Measurements from ENCODE around the gene BRICD5. TPM values are rescaled to one million over a fixed set of nuclear protein-coding genes. Genes with fewer than 3 reads are reported as not detected.

The BRICD5 gene
- total and polyA plus RNA-seq, 12 donors: 0.36 to 57.4 (median 3.0) TPM

DNA sequence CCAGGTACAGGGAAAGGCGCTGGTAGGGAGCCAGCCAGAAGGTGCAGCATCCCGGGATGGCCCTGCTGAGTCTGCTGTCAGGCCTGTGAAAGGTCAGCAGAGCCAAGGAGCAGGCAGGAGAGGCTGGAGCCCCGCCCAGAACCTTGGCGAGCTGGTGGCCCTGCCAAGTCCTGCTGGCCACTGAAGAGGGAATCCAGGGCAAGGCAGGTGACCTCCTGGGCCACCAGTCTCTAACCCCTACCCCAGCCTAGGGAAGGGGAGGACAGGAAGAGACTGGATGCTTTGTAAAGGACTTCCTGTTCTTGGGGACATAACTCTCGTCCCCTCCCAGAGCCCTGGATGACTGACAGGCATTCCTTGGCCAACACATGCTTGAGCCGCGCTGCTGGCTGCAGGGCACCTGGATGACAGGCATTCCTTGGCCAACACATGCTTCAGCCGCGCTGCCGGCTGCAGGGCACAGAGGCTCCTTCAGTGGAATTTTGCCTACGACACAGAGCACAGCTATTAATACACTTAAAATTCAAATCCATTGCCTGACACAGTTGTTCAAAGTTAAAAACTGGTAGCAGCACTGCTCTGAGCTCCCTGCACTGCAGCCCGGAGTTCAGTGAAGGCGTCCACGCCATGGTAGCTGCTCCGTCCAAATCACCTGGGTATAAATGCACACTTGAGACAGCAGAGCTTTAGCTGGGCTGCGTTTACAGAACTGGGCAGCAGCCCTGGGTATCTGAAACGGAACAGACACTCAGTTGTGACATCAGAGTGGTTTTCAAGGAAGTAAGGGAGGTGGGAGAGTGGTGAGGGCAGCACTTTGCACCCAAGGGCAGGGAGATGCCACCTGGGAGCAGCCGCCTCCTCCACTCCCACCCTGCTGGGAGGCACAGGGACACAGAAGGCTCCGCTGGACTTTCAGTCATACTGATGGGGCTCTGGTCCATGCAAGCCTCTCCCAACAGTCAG lies 2.0 kb upstream of the BRICD5 start:
- Histone ChIP-seq H3K4me1 (replicated peaks in 1 of 2) (peaks cover 24 to 28% of the 10 kb centered on the region in 2 donors), H3K9me3 (replicated peaks in 1 of 3) (no peaks in the 10 kb centered on the region), H3K4me3 (no peak overlapping the region), H3K27me3 (no peaks in the 10 kb centered on the region), H3K36me3 (replicated peaks in 1 of 2) (peaks cover 0 to 26% of the 10 kb centered on the region in 2 donors), H3K27ac (peak overlapping the region; percentile 36 to 72 (median 42))
- peak in 6 of 7 donors; percentile 45 to 78 (median 70) for DNase-seq
- TF ChIP-seq, protein P1, sequence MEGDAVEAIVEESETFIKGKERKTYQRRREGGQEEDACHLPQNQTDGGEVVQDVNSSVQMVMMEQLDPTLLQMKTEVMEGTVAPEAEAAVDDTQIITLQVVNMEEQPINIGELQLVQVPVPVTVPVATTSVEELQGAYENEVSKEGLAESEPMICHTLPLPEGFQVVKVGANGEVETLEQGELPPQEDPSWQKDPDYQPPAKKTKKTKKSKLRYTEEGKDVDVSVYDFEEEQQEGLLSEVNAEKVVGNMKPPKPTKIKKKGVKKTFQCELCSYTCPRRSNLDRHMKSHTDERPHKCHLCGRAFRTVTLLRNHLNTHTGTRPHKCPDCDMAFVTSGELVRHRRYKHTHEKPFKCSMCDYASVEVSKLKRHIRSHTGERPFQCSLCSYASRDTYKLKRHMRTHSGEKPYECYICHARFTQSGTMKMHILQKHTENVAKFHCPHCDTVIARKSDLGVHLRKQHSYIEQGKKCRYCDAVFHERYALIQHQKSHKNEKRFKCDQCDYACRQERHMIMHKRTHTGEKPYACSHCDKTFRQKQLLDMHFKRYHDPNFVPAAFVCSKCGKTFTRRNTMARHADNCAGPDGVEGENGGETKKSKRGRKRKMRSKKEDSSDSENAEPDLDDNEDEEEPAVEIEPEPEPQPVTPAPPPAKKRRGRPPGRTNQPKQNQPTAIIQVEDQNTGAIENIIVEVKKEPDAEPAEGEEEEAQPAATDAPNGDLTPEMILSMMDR (IDR thresholded peaks at IDR 0.05): no peak
- peak in 1 of 2 donors; percentile 25 for TF ChIP-seq POLR2A (IDR thresholded peaks at IDR 0.05)
- intact Hi-C loops (cut with DNase I): no loop called here
- 39 to 62% (median 49%) methylated on average over 12 to 19 of the region's 19 CpGs for WGBS, 4 donors

DNA sequence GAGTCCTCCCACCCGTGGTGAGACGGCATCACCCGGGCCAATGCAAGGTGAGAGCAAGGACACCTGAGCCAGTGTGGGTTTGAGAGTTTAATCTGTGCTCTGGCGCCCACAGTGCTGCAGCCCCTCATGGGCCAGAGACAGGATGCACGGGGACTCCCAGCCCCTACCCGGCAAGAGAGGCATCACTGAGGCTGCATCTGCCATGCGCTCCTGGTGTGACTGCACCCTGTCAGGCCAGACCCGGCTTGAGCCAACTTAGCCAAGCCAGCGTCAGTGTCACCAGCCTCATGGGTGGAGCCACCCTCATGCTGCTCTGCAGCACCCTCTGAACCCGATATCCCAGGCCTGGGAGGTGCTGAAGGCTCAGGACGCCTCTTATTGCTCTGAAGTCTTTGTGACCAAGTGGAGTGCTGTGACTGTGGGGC lies 1.3 kb upstream of the BRICD5 start:
- peaks cover 24 to 28% of the 10 kb centered on the region in 2 donors for H3K4me1 ChIP-seq (replicated peaks in 1 of 2)
- peak in 4 of 7 donors; percentile 52 to 70 (median 60) for DNase-seq
- H3K4me3 ChIP-seq: no peak overlapping the region
- no peaks in the 10 kb centered on the region for H3K27me3 ChIP-seq
- WGBS, 4 donors: 43 to 67% (median 64%) methylated on average over 4 to 11 of the region's 11 CpGs
- peaks cover 0 to 33% of the 10 kb centered on the region in 2 donors for H3K36me3 ChIP-seq (replicated peaks in 1 of 2)
- no peaks in the 10 kb centered on the region for H3K9me3 ChIP-seq (replicated peaks in 1 of 3)
- TF ChIP-seq POLR2A (IDR thresholded peaks at IDR 0.05): peak in 1 of 2 donors; percentile 7
- TF ChIP-seq, protein P1 (IDR thresholded peaks at IDR 0.05): no peak
- peak overlapping the region in 4 of 5 donors; percentile 36 to 72 (median 50) for H3K27ac ChIP-seq
- intact Hi-C loops (cut with DNase I): no loop called here

DNA sequence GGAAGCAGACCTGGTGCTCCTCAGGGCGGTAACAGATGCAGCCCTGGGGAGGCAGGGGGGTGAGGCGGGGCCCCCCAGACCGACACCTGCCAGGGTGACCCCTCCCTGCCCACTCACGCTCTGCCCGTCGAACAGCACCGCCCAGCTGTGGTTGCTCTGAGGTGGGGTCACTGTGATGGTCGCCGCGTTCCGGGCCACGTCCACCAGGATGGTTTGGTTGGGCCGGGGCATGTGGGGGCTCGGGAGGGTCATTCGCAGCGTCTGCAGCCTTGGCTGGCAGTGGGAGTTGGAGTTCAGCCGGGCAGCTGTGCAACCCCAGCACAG lies 692 bp downstream of the BRICD5 start:
- Histone ChIP-seq H3K4me3 (no peak overlapping the region), H3K27ac (no peak overlapping the region), H3K36me3 (replicated peaks in 1 of 2) (peaks cover 0 to 35% of the 10 kb centered on the region in 2 donors), H3K4me1 (replicated peaks in 1 of 2) (peaks cover 24 to 40% of the 10 kb centered on the region in 2 donors), H3K27me3 (no peaks in the 10 kb centered on the region), H3K9me3 (replicated peaks in 1 of 3) (no peaks in the 10 kb centered on the region)
- intact Hi-C loops (cut with DNase I): no loop called here
- no peak for TF ChIP-seq POLR2A (IDR thresholded peaks at IDR 0.05)
- TF ChIP-seq, protein P1 (IDR thresholded peaks at IDR 0.05): no peak
- no peak for DNase-seq
- WGBS, 4 donors: 85 to 95% (median 93%) methylated on average over 12 to 17 of the region's 17 CpGs

DNA sequence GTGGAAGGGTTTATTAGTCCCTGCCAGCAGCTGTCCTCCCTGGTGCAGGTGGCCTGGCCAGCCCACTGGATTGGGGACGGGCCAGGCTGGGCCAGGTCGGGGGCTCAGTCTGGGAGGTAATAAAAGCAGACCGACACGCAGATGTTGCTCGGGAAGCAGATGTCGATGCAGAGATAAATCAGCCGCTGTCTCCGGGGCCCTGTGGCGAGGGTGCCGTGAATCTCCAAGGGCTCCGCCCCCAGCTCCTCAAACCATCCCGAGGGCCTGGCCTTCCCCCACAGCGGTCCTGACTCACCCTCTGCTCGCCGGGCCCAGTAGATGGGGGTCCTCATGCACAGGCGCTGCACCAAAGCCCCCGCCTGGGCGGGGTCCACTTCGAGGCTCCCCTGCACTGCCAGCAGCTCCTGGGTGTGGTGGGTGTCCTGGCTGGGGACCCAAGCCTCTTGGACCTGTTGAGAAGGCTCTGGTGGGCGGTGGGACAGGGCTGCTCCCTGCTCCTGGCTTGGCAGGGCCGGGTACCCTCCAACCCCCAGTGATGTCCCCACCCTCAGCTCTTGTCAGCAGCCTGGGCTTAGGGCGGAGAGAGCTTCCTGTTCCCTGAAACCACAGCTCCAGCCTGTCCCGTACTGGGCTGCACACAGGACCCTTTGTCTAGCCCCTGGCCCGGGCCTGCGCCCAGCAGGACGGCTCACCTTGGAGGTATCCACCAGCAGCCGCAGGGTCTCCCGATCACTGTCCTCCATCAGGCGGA lies 1.2 kb downstream of the BRICD5 start:
- intact Hi-C loops (cut with DNase I): no loop called here
- WGBS, 4 donors: 79 to 85% (median 84%) methylated on average over 11 to 29 of the region's 29 CpGs; no CpG with 5 or more reads in 1 of the 4 donors
- Histone ChIP-seq H3K4me1 (replicated peaks in 1 of 2) (peaks cover 28 to 44% of the 10 kb centered on the region in 2 donors), H3K27ac (no peak overlapping the region), H3K27me3 (no peaks in the 10 kb centered on the region), H3K4me3 (no peak overlapping the region), H3K9me3 (replicated peaks in 1 of 3) (no peaks in the 10 kb centered on the region), H3K36me3 (replicated peaks in 1 of 2) (peaks cover 0 to 35% of the 10 kb centered on the region in 2 donors)
- TF ChIP-seq, protein P1 (IDR thresholded peaks at IDR 0.05): no peak
- no peak for TF ChIP-seq POLR2A (IDR thresholded peaks at IDR 0.05)
- DNase-seq: no peak
